Caco-2 (cell line): ENCODE measurements around the gene TBC1D17. TPM values are rescaled to one million over a fixed set of nuclear protein-coding genes. Genes with fewer than 3 reads are reported as not detected.
A peak's percentile ranks its signal among the peaks of the same experiment; 100 is the strongest.

Source experiments
- BruUV-seq: library from RNA; stranded (reverse); fragments of 400-500 nt; replicated peaks from 2 replicates; lab custom pipeline; 2021; lab: Mats Ljungman, UMichigan
- CTCF ChIA-PET: fragments of 300-600 bp; sonication (Branson Sonifier 250); formaldehyde crosslinking; loops from one replicate; lab custom pipeline; 2022; ENCODE audit warnings: antibody characterized with exemption; lab: Charles Lee
- POLR2A ChIA-PET: fragments of 300-600 bp; sonication (Branson Sonifier 250); formaldehyde crosslinking; loops from one replicate; lab custom pipeline; 2022; ENCODE audit warnings: antibody characterized with exemption; lab: Charles Lee
- DNase-seq, 2 experiments: peaks; one replicate each; pipeline versions ENCODE4 v3.0.0 to v3.0.0-alpha.2; 2020 to 2022
- H3K27me3 ChIP-seq: replicated peaks from 2 replicates; pipeline ENCODE4 v1.6.0; 2011; ENCODE audit warnings: low read length; ENCODE audit not compliant: control insufficient read depth, insufficient read depth
- H3K36me3 ChIP-seq: 2 replicates; pipeline ENCODE4 v1.5.1; 2011; ENCODE audit warnings: low read length; ENCODE audit not compliant: control insufficient read depth, insufficient read depth
- H3K4me1 ChIP-seq: fragments of 250-450 bp; sonication (Bioruptor Pico); 2 replicates; pipeline ENCODE4 v1.5.1; 2020; ENCODE audit warnings: mild to moderate bottlenecking
- H3K4me3 ChIP-seq: 2 replicates; pipeline ENCODE4 v1.5.1; 2011; ENCODE audit warnings: low read depth, mild to moderate bottlenecking, control low read depth, low read length
- H3K9me3 ChIP-seq: fragments of 250-450 bp; sonication (Bioruptor Pico); 2 replicates; pipeline ENCODE4 v1.5.1; 2020; ENCODE audit warnings: mild to moderate bottlenecking, moderate library complexity
- H3K27ac Mint-ChIP-seq: one replicate; pipeline ENCODE4 v1.8.0; 2022; ENCODE audit warnings: mixed read lengths; ENCODE audit not compliant: unreplicated experiment
- H3K27me3 Mint-ChIP-seq: one replicate; pipeline ENCODE4 v1.8.0; 2022; ENCODE audit warnings: mixed read lengths; ENCODE audit not compliant: insufficient read depth, unreplicated experiment
- H3K36me3 Mint-ChIP-seq: one replicate; pipeline ENCODE4 v1.8.0; 2022; ENCODE audit warnings: mild to moderate bottlenecking, mixed read lengths; ENCODE audit not compliant: insufficient read depth, unreplicated experiment
- H3K4me1 Mint-ChIP-seq: one replicate; pipeline ENCODE4 v1.8.0; 2022; ENCODE audit warnings: low read depth, mixed read lengths; ENCODE audit not compliant: unreplicated experiment
- H3K4me3 Mint-ChIP-seq: one replicate; pipeline ENCODE4 v1.8.0; 2022; ENCODE audit warnings: mild to moderate bottlenecking, moderate library complexity, mixed read lengths; ENCODE audit not compliant: unreplicated experiment
- H3K9me3 Mint-ChIP-seq: one replicate; pipeline ENCODE4 v1.8.0; 2022; ENCODE audit warnings: mixed read lengths; ENCODE audit not compliant: unreplicated experiment
- intact Hi-C: fragments of 100-400 bp; cut with micrococcal nuclease; formaldehyde crosslinking; loops from one replicate; pipeline ENCODE4 v1.10.0; 2022; ENCODE audit not compliant: unreplicated experiment
- total RNA-seq: library from RNA; stranded (reverse); gene quantifications from 2 replicates; pipeline ENCODE4 v1.2.3, GENCODE V29; 2022
- TF ChIP-seq, protein P1 (sequence below), 2 experiments: fragments of 200-600 bp in 1 of 2; IDR thresholded peaks; 1 replicate in 1 of 2; 2 replicates in 1 of 2; pipeline versions ENCODE4 v1.5.1 to v1.8.0; 2011 to 2022; ENCODE audit warnings: antibody characterized with exemption in 1 of 2, control low read depth in 1 of 2, inconsistent platforms in 1 of 2, low read depth in 1 of 2, low read length in 1 of 2, mild to moderate bottlenecking in 1 of 2, moderate library complexity in 1 of 2; ENCODE audit not compliant: insufficient read depth in 1 of 2, severe bottlenecking in 1 of 2, unreplicated experiment in 1 of 2

The TBC1D17 gene
- total RNA-seq, 1 experiment from 2014 or later: 55.3 TPM

GRCh38 chr19:49843265-49843664 lies 34.2 kb upstream of the TBC1D17 start:
- BruUV-seq: no TSS peak
- Mint-ChIP-seq H3K4me3 (no peak overlapping the region), H3K27ac (no peak overlapping the region), H3K4me1 (no peaks in the 10 kb centered on the region), H3K27me3 (no peaks in the 10 kb centered on the region), H3K9me3 (no peaks in the 10 kb centered on the region), H3K36me3 (peaks cover 41% of the 10 kb centered on the region)
- no peak for DNase-seq
- CTCF ChIA-PET: no interaction called here
- intact Hi-C loops: no loop called here
- Histone ChIP-seq H3K36me3 (peaks cover 3% of the 10 kb centered on the region; the same call in 1 of the 2 replicates), H3K27me3 (no peaks in the 10 kb centered on the region), H3K4me1 (no peaks in the 10 kb centered on the region), H3K9me3 (no peaks in the 10 kb centered on the region), H3K4me3 (no peak overlapping the region)
- TF ChIP-seq, protein P1, sequence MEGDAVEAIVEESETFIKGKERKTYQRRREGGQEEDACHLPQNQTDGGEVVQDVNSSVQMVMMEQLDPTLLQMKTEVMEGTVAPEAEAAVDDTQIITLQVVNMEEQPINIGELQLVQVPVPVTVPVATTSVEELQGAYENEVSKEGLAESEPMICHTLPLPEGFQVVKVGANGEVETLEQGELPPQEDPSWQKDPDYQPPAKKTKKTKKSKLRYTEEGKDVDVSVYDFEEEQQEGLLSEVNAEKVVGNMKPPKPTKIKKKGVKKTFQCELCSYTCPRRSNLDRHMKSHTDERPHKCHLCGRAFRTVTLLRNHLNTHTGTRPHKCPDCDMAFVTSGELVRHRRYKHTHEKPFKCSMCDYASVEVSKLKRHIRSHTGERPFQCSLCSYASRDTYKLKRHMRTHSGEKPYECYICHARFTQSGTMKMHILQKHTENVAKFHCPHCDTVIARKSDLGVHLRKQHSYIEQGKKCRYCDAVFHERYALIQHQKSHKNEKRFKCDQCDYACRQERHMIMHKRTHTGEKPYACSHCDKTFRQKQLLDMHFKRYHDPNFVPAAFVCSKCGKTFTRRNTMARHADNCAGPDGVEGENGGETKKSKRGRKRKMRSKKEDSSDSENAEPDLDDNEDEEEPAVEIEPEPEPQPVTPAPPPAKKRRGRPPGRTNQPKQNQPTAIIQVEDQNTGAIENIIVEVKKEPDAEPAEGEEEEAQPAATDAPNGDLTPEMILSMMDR (IDR thresholded peaks at IDR 0.05; ENCODE audit: insufficient read depth in 1 of 2, low read depth in 1 of 2, low read length in 1 of 2, severe bottlenecking in 1 of 2, unreplicated experiment in 1 of 2): no peak
- POLR2A ChIA-PET: no interaction called here

- TF ChIP-seq, protein P1 (IDR thresholded peaks at IDR 0.05; ENCODE audit: insufficient read depth in 1 of 2, low read depth in 1 of 2, low read length in 1 of 2, severe bottlenecking in 1 of 2, unreplicated experiment in 1 of 2): no peak
- peaks cover 38% of the 10 kb centered on the region for H3K36me3 Mint-ChIP-seq
- H3K9me3 Mint-ChIP-seq: peaks cover 8% of the 10 kb centered on the region
- no peak overlapping the region for H3K27ac Mint-ChIP-seq
- intact Hi-C loops: no loop called here
- H3K4me3 Mint-ChIP-seq: no peak overlapping the region
- POLR2A ChIA-PET: no interaction called here
- H3K27me3 ChIP-seq: no peaks in the 10 kb centered on the region
- no peak for DNase-seq
- no peak overlapping the region for H3K4me3 ChIP-seq
- no peaks in the 10 kb centered on the region for H3K4me1 ChIP-seq
- H3K36me3 ChIP-seq: peaks cover 3% of the 10 kb centered on the region; the same call in 1 of the 2 replicates
- no peaks in the 10 kb centered on the region for H3K9me3 ChIP-seq
- BruUV-seq: no TSS peak
- CTCF ChIA-PET: no interaction called here
- no peaks in the 10 kb centered on the region for H3K27me3 Mint-ChIP-seq
- H3K4me1 Mint-ChIP-seq: no peaks in the 10 kb centered on the region
Measured at GRCh38 chr19:49844138-49845095, 33.1 kb upstream of the TBC1D17 start.

DNA sequence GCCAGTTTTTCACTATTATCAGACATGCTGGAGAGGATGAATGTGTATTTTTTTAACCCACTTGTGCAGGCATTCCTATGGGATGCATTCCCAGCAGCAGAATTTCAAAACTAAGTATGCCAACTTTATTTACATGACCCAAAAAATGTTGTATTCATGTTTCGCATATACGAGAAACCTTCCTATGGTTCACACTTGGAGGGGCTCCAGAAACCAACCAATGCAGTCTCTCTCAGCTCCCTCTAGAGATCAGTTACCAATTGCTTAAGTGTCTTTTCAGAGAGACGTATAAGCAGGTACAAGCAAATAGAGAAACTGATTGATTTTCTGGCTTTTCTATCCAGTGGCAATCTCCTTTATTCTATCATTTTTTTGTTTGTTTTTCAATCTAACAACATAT lies 32.1 kb upstream of the TBC1D17 start:
- DNase-seq: no peak
- intact Hi-C loops: no loop called here
- Mint-ChIP-seq H3K4me3 (no peak overlapping the region), H3K27me3 (no peaks in the 10 kb centered on the region), H3K27ac (no peak overlapping the region), H3K4me1 (peaks cover 7% of the 10 kb centered on the region), H3K36me3 (peaks cover 38% of the 10 kb centered on the region), H3K9me3 (peaks cover 16% of the 10 kb centered on the region)
- peaks cover 5% of the 10 kb centered on the region for H3K4me1 ChIP-seq
- TF ChIP-seq, protein P1 (IDR thresholded peaks at IDR 0.05; ENCODE audit: insufficient read depth in 1 of 2, low read depth in 1 of 2, low read length in 1 of 2, severe bottlenecking in 1 of 2, unreplicated experiment in 1 of 2): peak in 1 of 2 experiments; percentile 0
- POLR2A ChIA-PET: no interaction called here
- no peaks in the 10 kb centered on the region for H3K9me3 ChIP-seq
- BruUV-seq: no TSS peak
- no peaks in the 10 kb centered on the region for H3K27me3 ChIP-seq
- H3K4me3 ChIP-seq: no peak overlapping the region
- CTCF ChIA-PET: no interaction called here
- peaks cover 3% of the 10 kb centered on the region; the same call in 1 of the 2 replicates for H3K36me3 ChIP-seq
